SK-N-DZ (cell line): ENCODE results near the gene TRANK1. TPM values are rescaled to one million over a fixed set of nuclear protein-coding genes. Genes with fewer than 3 reads are reported as not detected.
"Not testable (repeated sequence)": the region's sequence is repeated elsewhere in the genome, so short reads cannot be mapped to it uniquely, and the experiment has no call there.

Experiments
- DNase-seq: peaks from one replicate; pipeline ENCODE4 v3.0.0-alpha.2; 2015; ENCODE audit warnings: low spot score
- polyA plus RNA-seq, 2 experiments: library from polyadenylated mRNA; depleted of rRNA; stranded (reverse); fragments of >200 nt; gene quantifications; 2 replicates each; pipeline ENCODE4 v1.2.3, GENCODE V29; 2014

TRANK1 gene
- polyA plus RNA-seq (2014; cell fraction: cytosol; rRNA removed) = 0.03 TPM in 1 of 2 replicates, not detected in the other
- 0.06 and 0.09 TPM in 2 replicates for polyA plus RNA-seq (2014; cell fraction: nucleus; rRNA removed)

DNA sequence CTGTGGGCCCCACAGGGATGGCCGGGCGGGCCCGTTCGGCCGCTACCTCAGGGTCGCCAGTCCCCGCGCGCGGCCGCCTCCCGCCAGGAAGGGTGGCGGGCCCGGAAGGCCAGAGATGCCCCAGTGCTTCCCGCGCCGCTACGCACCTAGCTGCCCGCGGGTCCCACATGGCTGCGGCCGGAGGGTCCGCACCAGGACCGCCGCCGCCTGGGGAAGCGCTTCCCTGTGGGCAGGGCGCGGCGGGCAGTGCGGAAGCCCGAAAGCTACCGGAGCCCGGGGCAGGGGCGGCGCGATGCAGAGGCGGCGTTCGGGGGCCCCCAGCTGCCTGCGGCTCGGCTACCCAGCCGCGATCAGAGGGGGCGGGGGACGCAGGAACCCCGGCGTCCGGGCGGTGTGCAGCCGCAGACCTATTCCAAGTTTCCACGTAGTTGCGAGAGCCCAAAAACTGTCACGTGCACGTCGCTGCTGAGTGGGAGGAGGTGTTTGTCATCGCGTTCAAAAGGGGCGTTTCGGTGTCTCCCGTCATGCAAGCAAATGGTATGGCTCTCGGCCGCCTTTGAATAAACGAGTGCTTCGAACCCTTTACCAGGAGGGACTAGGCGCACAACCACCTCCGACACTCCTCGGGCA is at the start of gene TRANK1:
Gene TRANK1, minus strand, starts transcription at position 414 of the 630 bp plus-strand sequence. Its CDS starts 245 bp downstream, at position 169.
- no peak for DNase-seq

GRCh38 chr3:36993326-36994283 is 48.8 kb upstream of the TRANK1 start, which contains the start of gene MLH1:
MLH1 (plus strand) TSS chr3:36993518; CDS start chr3:36993548, 30 bp downstream.
- DNase-seq = peak; percentile 100

DNA sequence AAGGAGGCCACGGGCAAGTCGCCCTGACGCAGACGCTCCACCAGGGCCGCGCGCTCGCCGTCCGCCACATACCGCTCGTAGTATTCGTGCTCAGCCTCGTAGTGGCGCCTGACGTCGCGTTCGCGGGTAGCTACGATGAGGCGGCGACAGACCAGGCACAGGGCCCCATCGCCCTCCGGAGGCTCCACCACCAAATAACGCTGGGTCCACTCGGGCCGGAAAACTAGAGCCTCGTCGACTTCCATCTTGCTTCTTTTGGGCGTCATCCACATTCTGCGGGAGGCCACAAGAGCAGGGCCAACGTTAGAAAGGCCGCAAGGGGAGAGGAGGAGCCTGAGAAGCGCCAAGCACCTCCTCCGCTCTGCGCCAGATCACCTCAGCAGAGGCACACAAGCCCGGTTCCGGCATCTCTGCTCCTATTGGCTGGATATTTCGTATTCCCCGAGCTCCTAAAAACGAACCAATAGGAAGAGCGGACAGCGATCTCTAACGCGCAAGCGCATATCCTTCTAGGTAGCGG is 48.0 kb upstream of the TRANK1 start, which contains the start of gene EPM2AIP1:
Gene EPM2AIP1, minus strand, starts transcription at position 326 of the 520 bp plus-strand sequence. Its CDS starts 54 bp downstream, at position 272.
- no peak for DNase-seq

GRCh38 chr3:36991923-36992805 is 47.3 kb upstream of the TRANK1 start:
- no peak for DNase-seq

- DNase-seq = no peak
Observed at GRCh38 chr3:36991147-36991546, 46.3 kb upstream of the TRANK1 start.

- DNase-seq = no peak
Observed at GRCh38 chr3:36989568-36989967, 44.7 kb upstream of the TRANK1 start.

DNA sequence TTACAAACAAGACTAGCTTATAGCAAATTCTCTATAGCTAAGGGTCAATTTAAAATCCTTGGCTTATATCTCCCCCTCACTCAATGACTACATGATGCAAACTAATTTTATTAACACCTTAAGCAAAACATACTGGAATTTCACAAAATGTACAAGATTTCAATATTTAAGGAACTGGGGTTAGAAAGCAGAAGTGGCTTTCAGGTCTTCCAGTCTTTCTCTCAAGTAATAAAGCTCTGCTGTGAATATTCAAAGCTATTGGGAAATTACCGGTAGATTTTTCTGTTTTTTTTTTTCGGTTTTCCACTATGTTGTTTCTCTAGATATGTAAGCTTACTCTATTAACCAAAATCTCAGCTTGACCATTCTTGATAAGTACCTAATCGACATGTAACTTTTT is 44.2 kb upstream of the TRANK1 start:
- DNase-seq = no peak

GRCh38 chr3:36988356-36988755 is 43.5 kb upstream of the TRANK1 start:
- peak; percentile 12 for DNase-seq

- DNase-seq = no peak
Observed at GRCh38 chr3:36981006-36981405, 36.2 kb upstream of the TRANK1 start.

DNA sequence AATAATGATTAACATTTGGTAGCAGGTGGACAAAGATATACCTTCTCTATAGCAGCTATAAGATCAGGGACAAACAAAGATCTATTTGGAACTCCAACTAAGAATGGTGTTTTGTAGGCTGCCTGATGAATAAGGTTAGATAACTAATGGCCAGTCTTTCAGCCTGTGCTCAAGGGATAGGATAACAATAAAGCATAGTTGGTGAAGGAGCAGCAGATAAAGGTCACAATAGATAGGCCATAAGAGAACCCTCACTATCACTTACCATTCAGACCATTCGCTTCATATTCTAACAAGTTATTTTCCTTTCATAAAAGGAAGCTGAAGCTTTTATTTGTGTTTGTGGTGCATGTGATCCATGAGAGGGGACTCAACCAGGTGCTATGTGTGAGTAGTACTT is 28.3 kb upstream of the TRANK1 start:
- no peak for DNase-seq

- no peak for DNase-seq
Observed at GRCh38 chr3:36972163-36972562, 27.3 kb upstream of the TRANK1 start.

GRCh38 chr3:36969540-36970432 is 24.9 kb upstream of the TRANK1 start:
- DNase-seq = peak; percentile 98

DNA sequence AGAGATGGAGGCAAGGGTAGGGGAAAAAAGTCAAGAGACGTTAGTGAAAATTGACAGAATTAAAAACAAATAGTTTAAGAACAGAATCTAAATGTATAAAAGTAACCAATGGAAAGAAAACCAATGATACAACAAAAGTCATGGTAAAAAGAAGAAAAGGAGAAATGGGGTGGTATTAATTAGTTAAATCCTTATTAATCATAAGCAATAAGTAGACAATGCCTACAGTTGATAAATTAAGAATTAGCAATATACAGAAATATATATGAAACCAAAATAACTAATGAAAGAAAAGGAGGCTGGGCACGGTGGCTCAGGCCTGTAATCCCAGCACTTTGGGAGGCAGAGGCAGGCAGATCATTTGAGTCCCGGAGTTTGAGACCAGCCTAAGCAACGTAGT is 24.2 kb upstream of the TRANK1 start:
- no peak for DNase-seq

- DNase-seq = no peak
Observed at GRCh38 chr3:36965440-36965839, 20.6 kb upstream of the TRANK1 start.

DNA sequence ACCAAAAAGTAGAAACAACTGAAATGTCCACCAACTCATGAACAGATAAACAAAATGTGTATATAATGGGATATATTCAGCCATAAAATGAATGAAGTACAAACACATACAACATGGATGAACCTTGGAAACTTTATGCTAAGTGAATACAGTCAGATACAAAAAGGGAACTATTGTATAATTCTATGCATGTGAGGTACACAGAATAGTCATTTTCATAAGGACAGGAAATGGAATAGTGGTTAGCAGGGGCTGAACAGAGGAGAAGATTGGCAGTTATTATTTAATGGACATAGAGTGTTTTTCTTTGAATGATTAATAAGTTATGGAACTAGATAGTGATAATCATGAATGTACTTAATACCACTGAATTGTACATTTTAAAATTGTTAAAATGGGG is 20.0 kb upstream of the TRANK1 start:
- DNase-seq = no peak

DNA sequence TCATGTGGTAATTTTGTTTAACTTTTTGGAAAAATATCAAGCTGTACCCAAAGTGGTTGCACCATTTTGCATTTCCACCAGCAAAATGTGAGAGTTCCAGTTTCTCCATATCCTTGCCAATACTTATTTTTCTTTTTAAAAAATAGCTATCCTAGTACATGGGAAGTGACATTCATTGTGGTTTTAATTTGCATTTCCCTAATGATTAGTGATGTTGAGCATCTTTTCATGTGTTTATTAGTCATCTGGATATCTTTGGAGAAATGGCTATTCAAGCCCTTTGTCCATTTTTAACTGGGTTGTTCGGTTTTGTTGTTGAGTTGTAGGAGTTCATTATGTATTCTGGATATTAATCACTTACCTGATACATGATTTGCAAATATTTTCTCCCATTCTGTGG is 19.5 kb upstream of the TRANK1 start:
- no peak for DNase-seq

DNA sequence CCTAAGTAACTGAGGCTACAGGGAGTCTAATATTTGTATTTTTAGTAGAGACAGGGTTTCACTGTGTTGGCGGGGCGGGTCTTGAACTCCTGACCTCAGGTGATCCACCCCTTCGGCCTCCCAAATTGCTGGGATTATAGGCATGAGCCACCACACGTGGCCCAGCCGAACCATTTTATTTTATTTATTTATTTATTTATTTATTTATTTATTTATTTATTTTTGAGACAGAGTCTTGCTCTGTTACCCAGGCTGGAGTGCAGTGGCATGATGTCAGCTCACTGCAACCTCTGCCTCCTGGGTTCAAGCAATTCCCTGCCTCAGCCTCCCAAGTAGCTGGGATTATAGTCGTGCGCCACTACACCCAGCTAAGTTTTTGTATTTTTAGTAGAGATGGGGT is 18.2 kb upstream of the TRANK1 start:
- not testable (repeated sequence) for DNase-seq

- DNase-seq = no peak
Observed at GRCh38 chr3:36960502-36960901, 15.6 kb upstream of the TRANK1 start.

DNA sequence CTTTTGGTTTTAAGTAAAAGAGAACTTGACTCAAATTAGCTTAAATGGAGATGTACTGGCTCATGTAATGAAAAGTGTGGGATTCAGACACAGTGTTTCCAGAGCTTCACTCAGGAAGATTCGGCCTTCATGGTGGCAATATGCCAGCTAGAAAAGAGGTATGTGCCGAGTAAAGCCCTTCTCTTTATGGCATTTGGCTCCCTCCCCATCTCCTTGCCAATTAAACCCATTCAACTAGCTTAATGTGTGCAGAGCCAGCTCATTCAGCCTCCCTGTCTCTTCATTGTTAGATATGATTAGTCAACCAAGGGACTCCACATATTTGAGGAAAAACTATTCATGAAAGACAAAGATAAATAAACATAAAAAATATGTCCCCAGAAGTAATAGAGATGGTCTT is 15.0 kb upstream of the TRANK1 start:
- no peak for DNase-seq
